B cell (primary cell): ENCODE measurements around the gene HOMEZ. TPM values are rescaled to one million over a fixed set of nuclear protein-coding genes. Genes with fewer than 3 reads are reported as not detected.

Source experiments
- ATAC-seq: fragments of 200-7000 bp; cut with Tn5 transposase; one replicate; pipeline ENCODE4 v1.10.0; 2021; ENCODE audit warnings: low read depth, mild to moderate bottlenecking, moderate number of reproducible peaks, moderate library complexity
- CTCF ChIA-PET: fragments of 350-600 bp; sonication (Branson Sonifier 250); formaldehyde crosslinking; loops from one replicate; lab custom pipeline; 2021; ENCODE audit warnings: antibody characterized with exemption, inconsistent platforms; lab: Charles Lee
- POLR2A ChIA-PET: fragments of 350-600 bp; sonication (Branson Sonifier 250); formaldehyde crosslinking; loops from one replicate; lab custom pipeline; 2021; ENCODE audit warnings: antibody characterized with exemption; lab: Charles Lee
- DNase-seq: peaks from one replicate; pipeline ENCODE4 v3.0.0; 2013
- H2AFZ ChIP-seq: 2 replicates; pipeline ENCODE4 v1.6.1; 2012; ENCODE audit warnings: mild to moderate bottlenecking, low read depth, low read length; ENCODE audit not compliant: insufficient read depth, poor library complexity, severe bottlenecking
- H3K27ac ChIP-seq, 2 donors: 1 replicate in 1 of 2; 2 replicates in 1 of 2; pipeline ENCODE4 v1.5.1; 2012 to 2013; ENCODE audit warnings: low read length in 2 of 2, mild to moderate bottlenecking in 2 of 2, moderate library complexity in 1 of 2
- H3K27me3 ChIP-seq, 4 experiments: fragments of 200-600 bp in 1 of 4; sonication (generic) in 1 of 4; replicated peaks in 1 of 4; 1 replicate in 2 of 4; 2 replicates in 2 of 4; pipeline versions ENCODE4 v1.6.1 to v1.7.0; 2013 to 2016; ENCODE audit warnings: low read length in 3 of 4, mild to moderate bottlenecking in 2 of 4, mixed read lengths in 1 of 4, moderate library complexity in 1 of 4; ENCODE audit not compliant: insufficient read depth in 4 of 4, control insufficient read depth in 3 of 4; ENCODE audit errors: control extremely low read depth in 1 of 4
- H3K36me3 ChIP-seq, 2 experiments: replicated peaks in 1 of 2; 1 replicate in 1 of 2; 2 replicates in 1 of 2; pipeline versions ENCODE4 v1.6.1 to v1.7.1; 2013; ENCODE audit warnings: low read length in 1 of 2; ENCODE audit not compliant: insufficient read depth in 2 of 2, control insufficient read depth in 1 of 2; ENCODE audit errors: control extremely low read depth in 1 of 2, extremely low read depth in 1 of 2
- H3K4me1 ChIP-seq, 2 donors: fragments of 200-600 bp in 1 of 2; sonication (generic) in 1 of 2; 1 replicate in 1 of 2; 2 replicates in 1 of 2; pipeline versions ENCODE4 v1.5.1 to v1.6.1; 2013 to 2017; ENCODE audit warnings: low read length in 2 of 2; ENCODE audit not compliant: control insufficient read depth in 2 of 2, insufficient read depth in 2 of 2
- H3K4me2 ChIP-seq: replicated peaks from 2 replicates; pipeline ENCODE3; 2012; ENCODE audit warnings: mild to moderate bottlenecking, low read depth, low read length; ENCODE audit not compliant: poor library complexity, severe bottlenecking
- H3K4me3 ChIP-seq, 5 experiments: fragments of 200-600 bp in 1 of 5; sonication (generic) in 1 of 5; 1 replicate in 3 of 5; 2 replicates in 2 of 5; pipeline versions ENCODE4 v1.5.1 to v1.7.0; 2011 to 2016; ENCODE audit warnings: low read length in 4 of 5, mild to moderate bottlenecking in 4 of 5, low read depth in 2 of 5, control low read depth in 1 of 5, moderate library complexity in 1 of 5; ENCODE audit not compliant: insufficient read depth in 1 of 5; ENCODE audit errors: control extremely low read depth in 1 of 5, extremely low read depth in 1 of 5
- H3K79me2 ChIP-seq: fragments of 200-600 bp; sonication (generic); one replicate; pipeline ENCODE4 v1.6.0; 2016; ENCODE audit warnings: low read length; ENCODE audit not compliant: control insufficient read depth, insufficient read depth
- H3K9ac ChIP-seq: fragments of 200-600 bp; sonication (generic); 2 replicates; pipeline ENCODE4 v1.6.1; 2017; ENCODE audit warnings: mild to moderate bottlenecking, low read length, moderate library complexity
- H3K9me3 ChIP-seq, 3 donors: one replicate each; pipeline versions ENCODE4 v1.6.1 to v1.7.1; 2013; ENCODE audit warnings: low read length in 2 of 3; ENCODE audit not compliant: control insufficient read depth in 2 of 3, insufficient read depth in 1 of 3; ENCODE audit errors: control extremely low read depth in 1 of 3
- H4K20me1 ChIP-seq: 2 replicates; pipeline ENCODE4 v1.6.0; 2012; ENCODE audit warnings: mild to moderate bottlenecking, low read length; ENCODE audit not compliant: insufficient read depth, control insufficient read depth, poor library complexity, severe bottlenecking
- H3K27ac Mint-ChIP-seq: one replicate; pipeline ENCODE4 v1.8.0; 2021; ENCODE audit warnings: mixed read lengths
- H3K27me3 Mint-ChIP-seq: one replicate; pipeline ENCODE4 v1.8.0; 2021; ENCODE audit warnings: mixed read lengths
- H3K4me1 Mint-ChIP-seq: one replicate; pipeline ENCODE4 v1.8.0; 2021; ENCODE audit warnings: mixed read lengths
- H3K4me3 Mint-ChIP-seq: one replicate; pipeline ENCODE4 v1.8.0; 2021; ENCODE audit warnings: mixed read lengths
- H3K9me3 Mint-ChIP-seq: one replicate; pipeline ENCODE4 v1.8.0; 2022; ENCODE audit warnings: mixed read lengths; ENCODE audit not compliant: insufficient read depth
- EZH2 ChIP-seq: IDR thresholded peaks from 2 replicates; pipeline ENCODE4 v1.6.1; 2012; ENCODE audit warnings: borderline replicate concordance, low read depth, mild to moderate bottlenecking, moderate library complexity, low read length; ENCODE audit not compliant: insufficient read depth, poor library complexity, severe bottlenecking
- WGBS: methylation state at CpG from one replicate; pipeline ENCODE4 v1.1.5; 2013; ENCODE audit warnings: missing lambda C conversion rate; ENCODE audit not compliant: insufficient coverage; 5-methylcytosine and 5-hydroxymethylcytosine counted together
- intact Hi-C: fragments of 100-400 bp; cut with micrococcal nuclease; formaldehyde crosslinking; loops from one replicate; pipeline ENCODE4 v1.10.0; 2022
- polyA plus RNA-seq: library from polyadenylated mRNA; depleted of rRNA; stranded (reverse); fragments of >200 nt; gene quantifications from 2 replicates; pipeline ENCODE4 v1.2.3, GENCODE V29; 2012
- total RNA-seq, 2 donors: library from RNA; stranded (reverse); fragments of 120-200 nt in 1 of 2; gene quantifications; 1 replicate in 1 of 2; 2 replicates in 1 of 2; pipeline versions ENCODE4 v1.2.3 to v1.2.4, GENCODE V29; 2013 to 2022
- TF ChIP-seq, protein P1 (sequence below): fragments of 200-600 bp; IDR thresholded peaks from one replicate; pipeline ENCODE4 v1.8.0; 2022; ENCODE audit warnings: antibody characterized with exemption, mild to moderate bottlenecking

HOMEZ gene
- total and polyA plus RNA-seq, 2 donors (not counting 1 experiment from before 2014, with no cell fraction given), result 4.2 to 15.5 TPM

DNA sequence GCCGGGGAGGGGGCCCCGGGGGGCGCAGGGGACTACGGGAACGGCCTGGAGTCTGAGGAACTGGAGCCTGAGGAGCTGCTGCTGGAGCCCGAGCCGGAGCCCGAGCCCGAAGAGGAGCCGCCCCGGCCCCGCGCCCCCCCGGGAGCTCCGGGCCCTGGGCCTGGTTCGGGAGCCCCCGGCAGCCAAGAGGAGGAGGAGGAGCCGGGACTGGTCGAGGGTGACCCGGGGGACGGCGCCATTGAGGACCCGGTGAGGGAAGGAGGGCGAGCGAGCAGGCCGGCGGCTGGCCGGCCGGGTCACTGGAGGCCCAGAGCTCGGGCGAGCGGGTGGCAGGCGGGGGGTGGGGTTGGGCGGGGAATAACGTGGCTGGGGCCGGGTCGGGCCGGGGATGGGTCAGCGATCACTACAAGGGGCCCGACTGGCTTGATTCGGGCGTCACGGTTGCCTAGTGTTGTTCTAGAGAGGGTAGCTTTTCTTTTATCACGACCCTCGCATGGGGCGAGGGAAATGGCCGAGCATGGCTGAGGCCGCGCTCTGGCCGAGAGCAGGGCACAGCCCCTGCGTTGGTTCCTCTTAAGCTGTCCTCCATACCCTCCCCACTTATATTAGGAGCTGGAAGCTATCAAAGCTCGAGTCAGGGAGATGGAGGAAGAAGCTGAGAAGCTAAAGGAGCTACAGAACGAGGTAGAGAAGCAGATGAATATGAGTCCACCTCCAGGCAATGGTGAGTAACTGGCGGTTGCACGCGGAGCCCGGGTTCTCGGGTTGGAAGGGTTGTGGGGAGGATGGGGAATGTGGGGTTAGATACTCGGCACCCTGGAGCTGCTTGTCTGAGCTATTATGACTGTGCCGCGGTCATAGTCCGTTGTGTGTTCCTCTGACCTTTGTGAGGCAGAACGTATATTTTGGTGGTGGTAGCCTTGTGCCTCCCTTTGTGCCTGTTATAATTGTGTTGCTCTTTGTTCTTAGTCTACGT lies 35.9 kb upstream of the HOMEZ start:
- Histone ChIP-seq H3K4me2 (peak overlapping the region; percentile 92), H3K4me1 (peaks cover 21 to 24% of the 10 kb centered on the region in 2 donors), H2AFZ (peak overlapping the region; percentile 79), H4K20me1 (peaks cover 13% of the 10 kb centered on the region), H3K9me3 (no peaks in the 10 kb centered on the region), H3K9ac (peak overlapping the region; percentile 80), H3K4me3 (peak overlapping the region; percentile 32 to 89 (median 73)), H3K79me2 (peaks cover 15% of the 10 kb centered on the region), H3K27ac (peak overlapping the region; percentile 79 to 90), H3K27me3 (no peaks in the 10 kb centered on the region), H3K36me3 (peaks cover 7 to 32% of the 10 kb centered on the region in 2 experiments)
- DNase-seq (peak; percentile 57), ATAC-seq (no peak)
- no peaks in the 10 kb centered on the region for H3K27me3 Mint-ChIP-seq
- ChIA-PET CTCF (interaction anchor here (0.5 to 6.7 kb wide), 19 partner anchors 15 to 1834 kb away, joined by 3 to 56 read pairs (median 6); partner anchors contain the start of genes ACIN1, BCL2L2, C14orf119 and CDH24), POLR2A (interaction anchor here (0.6 to 4.4 kb wide), 15 partner anchors 8 to 438 kb away, joined by 3 to 84 read pairs (median 4); partner anchors contain the start of genes ACIN1, AP1G2, BCL2L2 and C14orf119)
- under 1% methylated on average over 36 of the region's 64 CpGs for WGBS
- peak overlapping the region; percentile 93 for H3K4me3 Mint-ChIP-seq
- peak overlapping the region; percentile 90 for H3K27ac Mint-ChIP-seq
- TF ChIP-seq, protein P1, sequence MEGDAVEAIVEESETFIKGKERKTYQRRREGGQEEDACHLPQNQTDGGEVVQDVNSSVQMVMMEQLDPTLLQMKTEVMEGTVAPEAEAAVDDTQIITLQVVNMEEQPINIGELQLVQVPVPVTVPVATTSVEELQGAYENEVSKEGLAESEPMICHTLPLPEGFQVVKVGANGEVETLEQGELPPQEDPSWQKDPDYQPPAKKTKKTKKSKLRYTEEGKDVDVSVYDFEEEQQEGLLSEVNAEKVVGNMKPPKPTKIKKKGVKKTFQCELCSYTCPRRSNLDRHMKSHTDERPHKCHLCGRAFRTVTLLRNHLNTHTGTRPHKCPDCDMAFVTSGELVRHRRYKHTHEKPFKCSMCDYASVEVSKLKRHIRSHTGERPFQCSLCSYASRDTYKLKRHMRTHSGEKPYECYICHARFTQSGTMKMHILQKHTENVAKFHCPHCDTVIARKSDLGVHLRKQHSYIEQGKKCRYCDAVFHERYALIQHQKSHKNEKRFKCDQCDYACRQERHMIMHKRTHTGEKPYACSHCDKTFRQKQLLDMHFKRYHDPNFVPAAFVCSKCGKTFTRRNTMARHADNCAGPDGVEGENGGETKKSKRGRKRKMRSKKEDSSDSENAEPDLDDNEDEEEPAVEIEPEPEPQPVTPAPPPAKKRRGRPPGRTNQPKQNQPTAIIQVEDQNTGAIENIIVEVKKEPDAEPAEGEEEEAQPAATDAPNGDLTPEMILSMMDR, result no peak
- TF ChIP-seq EZH2, result no peak
- peaks cover 33% of the 10 kb centered on the region for H3K4me1 Mint-ChIP-seq
- H3K9me3 Mint-ChIP-seq, result no peaks in the 10 kb centered on the region
- intact Hi-C loops, result loop anchor here (1.0 to 2.0 kb wide), 9 partner anchors 16 to 1121 kb away; partner anchors contain the start of genes ACIN1, BCL2L2, C14orf119 and HOMEZ
